ENCODE results near the gene SLC14A1.
"Not testable (repeated sequence)": the region's sequence is repeated elsewhere in the genome, so short reads cannot be mapped to it uniquely, and the experiment has no call there.

The SLC14A1 gene

GRCh38 chr18:45757644-45758043 is 33.7 kb downstream of the SLC14A1 start:
- DNase-seq (ENCODE audit: low read depth) = not testable (repeated sequence)

GRCh38 chr18:45760462-45761036 is 36.6 kb downstream of the SLC14A1 start:
- no peak for DNase-seq (ENCODE audit: low read depth)

GRCh38 chr18:45761512-45762114 is 37.6 kb downstream of the SLC14A1 start:
- DNase-seq (ENCODE audit: low read depth) = no peak

GRCh38 chr18:45764000-45764686 is 40.2 kb downstream of the SLC14A1 start:
- no peak for DNase-seq (ENCODE audit: low read depth)

- no peak for DNase-seq (ENCODE audit: low read depth)
Observed at GRCh38 chr18:45765796-45766195, 41.8 kb downstream of the SLC14A1 start.

GRCh38 chr18:45771587-45772480 is 47.9 kb downstream of the SLC14A1 start:
- DNase-seq (ENCODE audit: low read depth) = no peak

GRCh38 chr18:45774065-45774521 is 50.1 kb downstream of the SLC14A1 start:
- DNase-seq (ENCODE audit: low read depth) = no peak

GRCh38 chr18:45775241-45775676 is 51.3 kb downstream of the SLC14A1 start:
- peak; percentile 40 for DNase-seq (ENCODE audit: low read depth)

GRCh38 chr18:45775743-45776142 is 51.8 kb downstream of the SLC14A1 start:
- DNase-seq (ENCODE audit: low read depth) = no peak

- no peak for DNase-seq (ENCODE audit: low read depth)
Observed at GRCh38 chr18:45777393-45777792, 53.4 kb downstream of the SLC14A1 start.

- DNase-seq (ENCODE audit: low read depth) = no peak
Observed at GRCh38 chr18:45780568-45780967, 56.6 kb downstream of the SLC14A1 start.

- DNase-seq (ENCODE audit: low read depth) = no peak
Observed at GRCh38 chr18:45782662-45783061, 58.7 kb downstream of the SLC14A1 start.

- no peak for DNase-seq (ENCODE audit: low read depth)
Observed at GRCh38 chr18:45783097-45784075, 59.4 kb downstream of the SLC14A1 start.

- DNase-seq (ENCODE audit: low read depth) = no peak
Observed at GRCh38 chr18:45785134-45785533, 61.2 kb downstream of the SLC14A1 start.

GRCh38 chr18:45786941-45787340 is 63.0 kb downstream of the SLC14A1 start:
- no peak for DNase-seq (ENCODE audit: low read depth)

GRCh38 chr18:45787346-45787745 is 63.4 kb downstream of the SLC14A1 start:
- DNase-seq (ENCODE audit: low read depth) = no peak

- no peak for DNase-seq (ENCODE audit: low read depth)
Observed at GRCh38 chr18:45788861-45789260, 64.9 kb downstream of the SLC14A1 start.

- DNase-seq (ENCODE audit: low read depth) = no peak
Observed at GRCh38 chr18:45792506-45793263, 68.7 kb downstream of the SLC14A1 start.

- no peak for DNase-seq (ENCODE audit: low read depth)
Observed at GRCh38 chr18:45793264-45793965, 69.4 kb downstream of the SLC14A1 start.

Data from stimulated activated CD8-positive, alpha-beta memory T cell treated with anti-CD3 and anti-CD28 coated beads, Interleukin-7, amount 100 ng/mL, for 24 hours (primary cell).